Measurements from ENCODE around the gene PIAS4.

Gene PIAS4

DNA sequence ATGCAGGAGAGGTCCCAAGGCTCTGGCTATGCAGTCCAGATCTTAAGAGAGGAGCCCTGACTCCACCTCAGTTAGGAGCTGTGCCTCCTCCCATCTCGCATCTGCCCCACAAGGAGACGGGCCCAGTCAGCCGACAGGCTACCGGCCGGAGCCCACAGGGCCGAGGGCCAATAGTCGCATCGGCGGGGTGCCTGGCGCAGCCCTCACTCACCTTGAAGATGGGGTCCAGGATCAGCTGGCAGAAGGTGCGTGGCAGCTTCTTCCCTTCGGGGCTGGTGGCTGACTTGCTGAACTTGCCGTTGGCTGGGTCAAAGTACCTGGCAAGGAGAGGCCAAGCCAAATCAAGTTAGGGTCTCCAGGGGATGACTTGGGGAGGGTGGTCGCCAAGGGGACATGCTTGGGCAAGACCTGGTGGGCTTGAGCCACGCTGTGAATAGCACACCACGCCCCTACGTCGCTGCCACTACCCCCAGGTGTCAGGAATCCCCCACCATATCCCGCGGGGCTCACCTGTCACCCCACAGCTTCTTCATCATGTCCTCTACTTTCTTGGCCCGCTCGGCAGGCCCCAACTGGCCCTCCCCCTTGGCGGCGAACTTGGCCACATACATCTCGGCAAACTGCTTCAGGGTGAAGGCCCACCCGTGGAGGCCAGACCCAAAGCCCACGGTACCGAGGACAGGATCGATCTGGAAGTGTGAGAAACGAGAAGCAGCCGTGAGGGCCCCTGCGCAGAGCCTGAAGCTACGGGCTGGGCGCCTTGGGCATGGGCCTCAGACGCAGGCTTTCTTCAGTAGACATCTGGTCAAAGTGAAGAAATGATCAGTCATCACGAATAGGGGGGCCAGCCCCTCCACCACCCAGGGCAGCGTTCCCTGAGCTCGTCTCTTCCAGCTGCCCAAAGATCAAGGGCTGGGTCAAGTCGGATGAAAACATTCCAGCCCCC lies 25.5 kb upstream of the PIAS4 start:
- TF ChIP-seq, protein P1, sequence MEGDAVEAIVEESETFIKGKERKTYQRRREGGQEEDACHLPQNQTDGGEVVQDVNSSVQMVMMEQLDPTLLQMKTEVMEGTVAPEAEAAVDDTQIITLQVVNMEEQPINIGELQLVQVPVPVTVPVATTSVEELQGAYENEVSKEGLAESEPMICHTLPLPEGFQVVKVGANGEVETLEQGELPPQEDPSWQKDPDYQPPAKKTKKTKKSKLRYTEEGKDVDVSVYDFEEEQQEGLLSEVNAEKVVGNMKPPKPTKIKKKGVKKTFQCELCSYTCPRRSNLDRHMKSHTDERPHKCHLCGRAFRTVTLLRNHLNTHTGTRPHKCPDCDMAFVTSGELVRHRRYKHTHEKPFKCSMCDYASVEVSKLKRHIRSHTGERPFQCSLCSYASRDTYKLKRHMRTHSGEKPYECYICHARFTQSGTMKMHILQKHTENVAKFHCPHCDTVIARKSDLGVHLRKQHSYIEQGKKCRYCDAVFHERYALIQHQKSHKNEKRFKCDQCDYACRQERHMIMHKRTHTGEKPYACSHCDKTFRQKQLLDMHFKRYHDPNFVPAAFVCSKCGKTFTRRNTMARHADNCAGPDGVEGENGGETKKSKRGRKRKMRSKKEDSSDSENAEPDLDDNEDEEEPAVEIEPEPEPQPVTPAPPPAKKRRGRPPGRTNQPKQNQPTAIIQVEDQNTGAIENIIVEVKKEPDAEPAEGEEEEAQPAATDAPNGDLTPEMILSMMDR (IDR thresholded peaks at IDR 0.05; ENCODE audit: poor library complexity, severe bottlenecking), result no peak
- H3K27ac ChIP-seq (ENCODE audit: poor library complexity, severe bottlenecking), result no peak overlapping the region

DNA sequence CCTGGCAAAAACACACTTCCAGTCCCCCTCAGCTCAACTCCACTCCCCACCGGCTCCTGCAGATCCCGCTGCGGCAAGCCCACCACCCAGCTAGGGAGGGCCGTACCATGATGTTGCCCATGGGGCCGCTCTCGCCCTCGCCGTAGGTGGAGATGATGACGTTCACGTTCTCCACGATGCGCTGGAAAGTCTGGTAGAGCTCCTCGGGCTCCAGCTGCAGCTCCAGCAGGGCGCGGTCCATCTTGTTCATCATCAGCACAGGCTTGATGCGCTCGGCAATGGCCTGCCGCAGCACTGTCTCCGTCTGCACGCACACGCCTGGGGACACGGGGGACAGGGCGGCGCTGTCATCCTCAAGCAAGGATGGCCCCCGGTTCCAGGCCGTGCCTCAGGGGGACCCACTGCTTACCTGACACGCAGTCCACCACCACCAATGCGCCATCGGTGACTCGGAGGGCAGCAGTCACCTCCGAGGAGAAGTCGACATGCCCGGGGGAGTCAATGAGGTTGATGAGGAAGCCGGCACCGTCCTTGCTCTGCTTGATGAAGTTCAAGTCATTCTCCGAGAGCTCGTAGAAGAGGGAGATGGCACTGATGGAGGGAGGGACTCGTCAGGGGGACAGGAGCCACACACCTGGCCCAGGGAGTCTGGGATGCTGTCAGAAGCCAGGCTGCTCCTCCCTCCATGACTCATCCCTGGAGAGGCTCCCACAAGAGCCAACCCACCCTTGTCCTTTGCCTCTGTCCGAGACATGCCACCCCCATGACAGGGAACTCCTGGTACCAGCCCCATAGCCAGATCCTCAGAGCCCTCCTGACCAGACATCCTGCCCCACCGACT lies 24.6 kb upstream of the PIAS4 start:
- H3K4me1 ChIP-seq (ENCODE audit: insufficient read depth, poor library complexity, severe bottlenecking), result peaks cover 9% of the 10 kb centered on the region
- H3K36me3 ChIP-seq (ENCODE audit: low read depth), result peaks cover 72% of the 10 kb centered on the region
- peak overlapping the region; percentile 86 for H3K27ac ChIP-seq (ENCODE audit: poor library complexity, severe bottlenecking)
- TF ChIP-seq, protein P1 (IDR thresholded peaks at IDR 0.05; ENCODE audit: poor library complexity, severe bottlenecking), result no peak
- peak overlapping the region; percentile 99 for H3K4me3 ChIP-seq (ENCODE audit: severe bottlenecking)
- H3K9me3 ChIP-seq (ENCODE audit: severe bottlenecking), result no peaks in the 10 kb centered on the region
- peak; percentile 67 for DNase-seq (ENCODE audit: low spot score)
- H3K27me3 ChIP-seq (ENCODE audit: insufficient read depth, poor library complexity, severe bottlenecking), result no peaks in the 10 kb centered on the region
- ATAC-seq (ENCODE audit: low read depth), result peak; percentile 62

More for the DNA sequence above, 25.5 kb upstream of the PIAS4 start:
- no peaks in the 10 kb centered on the region for H3K9me3 ChIP-seq (ENCODE audit: severe bottlenecking)
- ATAC-seq (ENCODE audit: low read depth) (no peak), DNase-seq (ENCODE audit: low spot score) (no peak)
- H3K4me3 ChIP-seq (ENCODE audit: severe bottlenecking), result no peak overlapping the region
- H3K4me1 ChIP-seq (ENCODE audit: insufficient read depth, poor library complexity, severe bottlenecking), result peaks cover 9% of the 10 kb centered on the region
- H3K36me3 ChIP-seq (ENCODE audit: low read depth), result peaks cover 81% of the 10 kb centered on the region
- no peaks in the 10 kb centered on the region for H3K27me3 ChIP-seq (ENCODE audit: insufficient read depth, poor library complexity, severe bottlenecking)

DNA sequence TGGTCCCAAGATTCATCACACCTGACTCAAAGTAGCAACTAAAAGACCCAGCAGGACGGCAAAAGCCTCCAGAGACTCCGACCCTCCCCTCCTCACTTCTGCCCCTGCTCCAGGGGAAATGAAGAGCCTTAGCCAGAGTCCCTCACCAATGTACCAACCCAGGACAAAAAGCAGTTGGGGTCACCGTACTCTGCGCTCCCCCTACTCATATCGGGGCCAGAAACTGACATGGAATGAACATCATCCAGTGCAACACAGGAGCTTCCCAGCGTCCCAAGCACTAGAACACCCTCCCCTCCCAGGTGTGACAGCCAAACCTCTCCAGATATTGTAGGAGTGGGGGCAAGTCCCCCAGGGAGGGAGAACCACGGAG lies 24.0 kb upstream of the PIAS4 start:
- Histone ChIP-seq H3K4me3 (ENCODE audit: severe bottlenecking) (peak overlapping the region; percentile 99), H3K27me3 (ENCODE audit: insufficient read depth, poor library complexity, severe bottlenecking) (no peaks in the 10 kb centered on the region), H3K4me1 (ENCODE audit: insufficient read depth, poor library complexity, severe bottlenecking) (peaks cover 9% of the 10 kb centered on the region), H3K27ac (ENCODE audit: poor library complexity, severe bottlenecking) (peak overlapping the region; percentile 86), H3K9me3 (ENCODE audit: severe bottlenecking) (no peaks in the 10 kb centered on the region), H3K36me3 (ENCODE audit: low read depth) (peaks cover 66% of the 10 kb centered on the region)
- TF ChIP-seq, protein P1 (IDR thresholded peaks at IDR 0.05; ENCODE audit: poor library complexity, severe bottlenecking), result no peak
- ATAC-seq (ENCODE audit: low read depth), result no peak
- no peak for DNase-seq (ENCODE audit: low spot score)

DNA sequence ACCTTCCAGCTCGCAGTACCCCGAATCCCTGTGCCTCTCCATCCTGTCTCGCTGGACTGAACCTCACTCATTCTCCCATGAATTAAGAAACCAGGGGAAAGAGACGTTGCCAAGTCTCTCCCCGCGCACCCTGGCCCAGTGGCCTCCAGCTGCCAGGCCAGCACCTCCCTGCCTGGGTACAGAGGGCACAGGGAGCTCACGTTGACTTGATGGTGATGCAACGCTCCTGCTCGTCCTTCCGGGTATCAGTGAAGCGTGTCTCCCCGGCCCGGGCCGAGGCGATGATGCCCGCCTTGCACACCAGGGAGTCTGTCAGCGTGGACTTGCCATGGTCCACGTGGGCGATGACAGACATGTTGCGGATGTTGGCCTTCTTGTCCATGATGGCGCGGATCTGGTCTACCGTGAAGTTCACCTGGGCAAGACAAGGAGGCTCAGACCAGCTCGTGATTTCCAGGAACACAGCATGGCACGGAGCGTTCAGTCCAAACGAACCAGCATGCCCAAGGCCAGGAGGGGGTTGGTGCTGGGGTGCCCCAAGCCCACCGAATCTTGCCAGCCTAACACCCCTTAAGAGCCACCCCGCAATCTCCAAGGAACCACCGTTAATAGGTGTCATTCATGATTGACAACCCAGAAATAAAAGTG lies 23.5 kb upstream of the PIAS4 start:
- TF ChIP-seq, protein P1 (IDR thresholded peaks at IDR 0.05; ENCODE audit: poor library complexity, severe bottlenecking), result no peak
- Histone ChIP-seq H3K4me1 (ENCODE audit: insufficient read depth, poor library complexity, severe bottlenecking) (peaks cover 9% of the 10 kb centered on the region), H3K27ac (ENCODE audit: poor library complexity, severe bottlenecking) (peak overlapping the region; percentile 86), H3K27me3 (ENCODE audit: insufficient read depth, poor library complexity, severe bottlenecking) (no peaks in the 10 kb centered on the region), H3K9me3 (ENCODE audit: severe bottlenecking) (no peaks in the 10 kb centered on the region), H3K36me3 (ENCODE audit: low read depth) (peaks cover 60% of the 10 kb centered on the region), H3K4me3 (ENCODE audit: severe bottlenecking) (peak overlapping the region; percentile 99)
- DNase-seq (ENCODE audit: low spot score), result no peak
- ATAC-seq (ENCODE audit: low read depth), result no peak

Measured in RWPE2 (cell line).